Upper lobe of right lung (tissue), 1 donor: ENCODE results near the gene IGFBP6. TPM values are rescaled to one million over a fixed set of nuclear protein-coding genes. Genes with fewer than 3 reads are reported as not detected.

ENCODE experiments used
- ATAC-seq: fragments of 200-7000 bp; cut with Tn5 transposase; one replicate; pipeline ENCODE4 v1.9.1; 2020; ENCODE audit warnings: mild to moderate bottlenecking, moderate library complexity
- DNase-seq: peaks from one replicate; pipeline ENCODE4 v3.0.0-alpha.2; 2020
- H3K27ac ChIP-seq: fragments of 200-600 bp; one replicate; pipeline ENCODE4 v1.8.0; 2022
- H3K27me3 ChIP-seq: fragments of 200-600 bp; one replicate; pipeline ENCODE4 v1.8.0; 2022; ENCODE audit warnings: mild to moderate bottlenecking
- H3K36me3 ChIP-seq: fragments of 200-600 bp; one replicate; pipeline ENCODE4 v1.8.0; 2022
- H3K4me1 ChIP-seq: fragments of 200-600 bp; one replicate; pipeline ENCODE4 v1.8.0; 2022
- H3K4me3 ChIP-seq: fragments of 200-600 bp; one replicate; pipeline ENCODE4 v1.8.0; 2022; ENCODE audit warnings: mild to moderate bottlenecking
- H3K9me3 ChIP-seq: fragments of 200-600 bp; one replicate; pipeline ENCODE4 v1.8.0; 2022
- CTCF ChIP-seq: fragments of 200-600 bp; IDR thresholded peaks from one replicate; pipeline ENCODE4 v1.8.0; 2022; ENCODE audit warnings: antibody characterized with exemption
- intact Hi-C: fragments of 100-400 bp; cut with DNase I; formaldehyde crosslinking; loops from one replicate; pipeline ENCODE4 v1.11.0; 2022
- total RNA-seq: library from RNA; stranded (reverse); fragmentation: NEBNext Ultra II Directional; extraction: Animal tissue kit (Norgen Biotek cat#: 25700); gene quantifications from one replicate; pipeline ENCODE4 v1.2.1, GENCODE V29; 2021
- donor health status: DM: no; HTN: yes; CAD: no; lungs with severe emphysema.

Gene IGFBP6
- total RNA-seq, 1 donor from 2014 or later = 34.6 TPM

DNA sequence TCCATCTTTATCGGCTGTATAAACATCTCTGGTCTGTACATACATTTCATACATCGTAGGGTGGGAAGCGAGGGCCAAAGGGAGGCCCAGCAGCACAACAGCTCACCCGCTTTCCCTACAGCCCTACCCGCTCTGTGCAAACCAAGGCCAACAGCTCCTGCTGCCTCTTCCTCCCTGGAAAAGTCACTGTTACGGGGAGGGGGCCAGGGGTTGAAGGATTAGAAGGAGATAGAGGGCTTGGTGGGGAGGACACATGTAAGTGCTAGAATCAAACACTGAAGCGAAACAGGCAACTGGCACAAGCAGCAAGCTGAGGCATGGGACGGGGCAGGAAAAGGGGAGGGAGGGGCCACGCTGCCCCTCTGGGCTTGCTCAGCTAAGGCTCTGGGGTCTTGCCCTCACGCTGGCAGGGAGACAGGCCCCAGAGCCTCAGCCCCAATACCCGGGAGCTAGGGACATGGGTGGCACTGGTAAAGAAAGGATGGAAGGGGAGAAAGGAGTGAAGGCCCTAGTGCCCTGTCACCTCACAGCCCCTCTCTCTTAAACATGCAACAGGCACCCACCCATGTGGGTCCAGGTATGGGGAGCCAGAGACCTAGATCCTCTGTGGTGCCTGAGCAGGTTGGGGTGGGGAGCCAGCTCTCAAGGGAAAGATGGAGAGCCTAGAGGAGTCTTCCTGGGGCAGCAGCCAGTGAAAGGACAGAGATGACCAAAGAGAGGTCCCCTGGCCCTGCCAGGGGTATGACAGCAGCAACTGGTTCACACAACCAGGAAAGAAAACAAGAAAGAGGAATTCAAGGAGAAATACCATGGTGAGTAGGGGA, 32.6 kb upstream of the IGFBP6 start:
- Histone ChIP-seq H3K27ac (peak overlapping the region; percentile 24), H3K4me3 (no peak overlapping the region), H3K27me3 (no peaks in the 10 kb centered on the region), H3K4me1 (peaks cover 49% of the 10 kb centered on the region), H3K36me3 (peaks cover 64% of the 10 kb centered on the region), H3K9me3 (no peaks in the 10 kb centered on the region)
- DNase-seq = peak; percentile 62
- ATAC-seq = no peak
- TF ChIP-seq CTCF = no peak
- intact Hi-C loops = loop anchor here (5.0 kb wide), 1 partner anchor 37 kb away; the partner anchor contains the start of gene SOAT2

DNA sequence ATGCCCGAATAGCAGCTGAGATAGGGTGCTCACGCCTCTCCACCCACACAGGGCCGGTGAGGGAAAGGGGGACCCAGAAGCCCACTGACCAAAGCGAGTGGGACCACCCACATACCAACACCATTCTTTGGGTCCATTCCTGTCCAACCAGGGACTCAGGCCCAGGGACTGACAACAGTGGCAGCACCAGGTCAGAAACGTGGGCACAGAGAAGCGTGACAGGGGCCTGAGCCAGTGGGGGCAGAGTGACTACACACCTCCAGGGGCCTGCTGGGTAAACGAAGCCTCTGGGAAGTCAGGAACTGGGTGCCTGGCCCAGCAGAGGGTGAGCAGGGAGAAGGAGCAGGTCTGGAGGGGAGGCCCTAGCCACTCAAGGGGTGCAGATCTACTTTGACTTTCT, 32.0 kb upstream of the IGFBP6 start:
- Histone ChIP-seq H3K4me3 (no peak overlapping the region), H3K4me1 (peaks cover 46% of the 10 kb centered on the region), H3K27ac (peak overlapping the region; percentile 24), H3K36me3 (peaks cover 58% of the 10 kb centered on the region), H3K27me3 (no peaks in the 10 kb centered on the region), H3K9me3 (no peaks in the 10 kb centered on the region)
- TF ChIP-seq CTCF = no peak
- intact Hi-C loops = loop anchor here (5.0 kb wide), 1 partner anchor 37 kb away; the partner anchor contains the start of gene SOAT2
- DNase-seq (peak; percentile 63), ATAC-seq (no peak)

DNA sequence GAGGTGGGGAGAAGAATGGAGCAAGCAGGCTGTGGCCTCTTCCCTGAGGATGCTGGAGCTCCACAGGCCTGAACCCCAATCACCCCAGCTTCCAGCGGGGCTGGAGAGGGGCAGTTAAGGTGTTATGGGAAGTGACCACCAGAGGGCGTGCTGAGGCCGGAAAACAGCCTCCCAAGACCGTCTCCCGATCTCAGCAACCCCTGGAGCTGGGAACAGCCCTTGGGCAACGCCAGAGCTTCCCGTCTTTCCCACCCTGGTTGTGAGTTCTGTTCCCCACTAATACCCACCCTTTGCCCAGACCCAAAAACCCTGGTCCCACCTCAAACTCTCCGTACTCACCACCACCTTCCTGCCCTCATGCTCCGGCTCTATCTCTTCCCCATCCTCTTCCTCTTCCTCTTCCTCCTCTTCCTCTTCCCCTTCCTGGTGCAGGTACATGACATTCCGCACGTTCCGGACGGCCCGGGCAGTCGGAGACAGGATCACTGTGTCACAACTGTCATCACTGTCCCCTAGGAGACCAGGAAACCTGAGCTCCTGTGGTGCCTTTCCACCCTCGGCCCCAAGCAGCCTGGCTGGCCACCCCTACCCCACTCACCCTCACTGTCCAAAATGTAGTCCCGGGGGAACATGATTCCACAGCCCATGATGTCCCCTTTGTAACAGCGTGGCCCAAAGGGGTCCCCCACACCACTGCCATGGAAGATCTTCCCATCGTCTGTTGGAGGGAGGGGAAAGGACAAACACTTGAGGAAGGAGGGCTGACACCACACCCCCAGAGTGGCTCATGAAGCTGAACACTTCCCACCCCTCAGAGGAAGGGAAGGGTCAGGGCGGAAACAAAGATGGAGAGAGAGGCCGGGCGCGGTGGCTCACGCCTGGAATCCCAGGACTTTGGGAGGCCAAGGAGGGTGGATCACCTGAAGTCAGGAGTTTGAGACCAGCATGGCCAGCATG, 31.2 kb upstream of the IGFBP6 start:
- peaks cover 44% of the 10 kb centered on the region for H3K4me1 ChIP-seq
- peak; percentile 85 for DNase-seq
- peaks cover 50% of the 10 kb centered on the region for H3K36me3 ChIP-seq
- no peak overlapping the region for H3K4me3 ChIP-seq
- peak; percentile 92 for TF ChIP-seq CTCF
- intact Hi-C loops = loop anchor here (5.0 kb wide), 1 partner anchor 36 kb away; the partner anchor contains the start of gene SOAT2
- H3K27ac ChIP-seq = peak overlapping the region; percentile 8
- ATAC-seq = peak; percentile 74
- H3K27me3 ChIP-seq = no peaks in the 10 kb centered on the region
- H3K9me3 ChIP-seq = no peaks in the 10 kb centered on the region

DNA sequence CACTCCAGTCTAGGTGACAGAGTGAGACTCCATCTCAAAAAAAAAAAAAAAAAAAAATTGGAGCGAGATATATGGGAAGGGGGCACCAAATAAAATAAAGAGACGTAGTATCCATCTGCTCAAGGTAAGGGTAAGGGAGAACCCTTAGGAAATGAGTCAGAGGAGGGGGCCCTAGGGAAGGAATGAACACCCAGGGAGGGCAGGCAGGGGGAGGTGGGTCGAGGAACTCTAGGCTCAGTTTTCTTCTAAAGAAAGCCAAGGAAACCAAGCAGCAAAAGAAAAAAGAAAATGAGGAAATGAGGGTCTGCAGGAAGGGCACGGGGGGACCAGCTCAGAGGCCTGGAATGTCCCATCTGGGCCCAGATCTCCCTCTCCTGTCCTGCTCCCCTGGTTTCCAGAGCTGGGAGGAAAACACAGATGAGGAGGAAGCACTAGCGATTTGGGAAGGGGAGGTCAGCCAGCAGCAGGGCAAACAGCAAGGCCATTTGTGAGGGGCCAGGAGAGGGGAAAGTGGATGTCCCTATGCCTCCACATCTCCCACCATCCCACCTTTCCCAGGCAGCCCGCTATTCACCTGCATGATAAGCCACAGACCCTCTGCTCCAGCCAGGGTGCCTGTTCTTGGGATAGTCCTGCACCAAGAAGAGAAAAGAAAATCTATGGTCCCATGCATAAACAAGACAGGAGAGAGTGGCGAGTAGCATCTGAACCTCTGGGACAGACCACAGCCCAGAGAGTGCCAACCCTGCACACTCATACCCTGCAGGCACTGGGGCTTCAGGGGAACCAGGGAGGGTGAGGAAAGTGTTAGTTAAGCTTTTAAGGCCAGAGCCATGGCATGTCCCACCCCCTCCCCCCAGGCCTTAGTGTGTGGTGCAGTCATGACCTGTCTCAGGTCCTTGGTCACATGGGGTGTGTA, 30.1 kb upstream of the IGFBP6 start:
- no peak for TF ChIP-seq CTCF
- peaks cover 39% of the 10 kb centered on the region for H3K36me3 ChIP-seq
- no peaks in the 10 kb centered on the region for H3K9me3 ChIP-seq
- DNase-seq (peak; percentile 34), ATAC-seq (no peak)
- no peaks in the 10 kb centered on the region for H3K27me3 ChIP-seq
- intact Hi-C loops = loop anchor here (5.0 kb wide), 1 partner anchor 35 kb away; the partner anchor contains the start of gene SOAT2
- no peak overlapping the region for H3K4me3 ChIP-seq
- H3K4me1 ChIP-seq = peaks cover 44% of the 10 kb centered on the region
- H3K27ac ChIP-seq = no peak overlapping the region
